ENCODE results near the gene CSNK2A2. TPM values are rescaled to one million over a fixed set of nuclear protein-coding genes. Genes with fewer than 3 reads are reported as not detected.

Gene CSNK2A2
- total and polyA plus RNA-seq, 10 of the 15 experiments (the other 5 are each of a cell fraction or from before 2014, with no cell fraction given): 17.4 to 79.1 (median 29.4) TPM

DNA sequence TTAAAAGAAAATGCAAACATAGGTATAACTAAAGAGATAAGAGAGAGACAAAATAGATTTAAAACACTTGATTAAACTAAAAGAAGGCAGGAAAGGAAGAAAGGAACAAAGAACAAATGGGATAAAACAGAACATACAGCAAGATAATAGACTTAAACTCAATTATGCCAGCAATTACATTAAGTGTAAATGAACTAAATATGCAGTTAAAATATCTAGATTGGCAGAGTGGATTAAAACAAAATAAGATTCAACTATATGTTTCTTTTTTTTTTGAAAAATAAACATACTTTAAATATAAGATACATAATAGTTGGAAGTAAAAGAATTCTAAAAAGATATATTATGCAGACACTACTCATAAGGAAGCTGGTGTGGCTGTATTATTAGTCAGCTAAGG, 59.1 kb downstream of the CSNK2A2 start:
- Histone ChIP-seq H3K36me3 (ENCODE audit: control insufficient read depth in 2 of 2, insufficient read depth in 2 of 2, low read length in 1 of 2) (no peaks in the 10 kb centered on the region), H3K9me3 (replicated peaks; ENCODE audit: control insufficient read depth, insufficient read depth, low read length) (no peaks in the 10 kb centered on the region; the same call in 1 of the 3 replicates), H3K27ac (ENCODE audit: control insufficient read depth, insufficient read depth) (no peak overlapping the region), H3K4me3 (no peak overlapping the region), H3K9ac (ENCODE audit: control insufficient read depth, insufficient read depth, low read length) (no peak overlapping the region), H3K4me1 (ENCODE audit: control insufficient read depth, insufficient read depth, low read length) (no peaks in the 10 kb centered on the region), H4K20me1 (ENCODE audit: control insufficient read depth, insufficient read depth) (no peaks in the 10 kb centered on the region), H3K27me3 (replicated peaks in 1 of 2; ENCODE audit: control insufficient read depth in 2 of 2, insufficient read depth in 2 of 2, low read length in 1 of 2) (no peaks in the 10 kb centered on the region), H3K4me2 (ENCODE audit: control insufficient read depth, insufficient read depth) (no peak overlapping the region), H2AFZ (ENCODE audit: control insufficient read depth, low read depth, low read length) (no peak overlapping the region), H3K79me2 (ENCODE audit: control insufficient read depth, insufficient read depth, low read length) (no peaks in the 10 kb centered on the region)
- intact Hi-C loops (cut with micrococcal nuclease; ENCODE audit: unreplicated experiment): no loop called here
- CTCF ChIA-PET: no interaction called here
- POLR2A ChIA-PET: no interaction called here
- BruUV-seq (replicated peaks): no TSS peak
- SMC1A ChIA-PET (ENCODE audit: uncharacterized antibody, unreplicated experiment): no interaction called here
- ATAC-seq: no peak
- FAIRE-seq: no peak
- in situ Hi-C loops (cut with MboI): no loop called here
- DNase-seq (ENCODE audit: low read depth, low spot score): no peak
- no peak for TF ChIP-seq SIN3A (IDR thresholded peaks at IDR 0.05; ENCODE audit: low read depth, low read length)
- TF ChIP-seq FOS (IDR thresholded peaks at IDR 0.05; ENCODE audit: borderline replicate concordance, extremely low read depth, insufficient read length): no peak
- TF ChIP-seq DPF2 (IDR thresholded peaks at IDR 0.05): no peak
- no peak for TF ChIP-seq PAX8 (IDR thresholded peaks at IDR 0.05)
- TF ChIP-seq, protein P1, sequence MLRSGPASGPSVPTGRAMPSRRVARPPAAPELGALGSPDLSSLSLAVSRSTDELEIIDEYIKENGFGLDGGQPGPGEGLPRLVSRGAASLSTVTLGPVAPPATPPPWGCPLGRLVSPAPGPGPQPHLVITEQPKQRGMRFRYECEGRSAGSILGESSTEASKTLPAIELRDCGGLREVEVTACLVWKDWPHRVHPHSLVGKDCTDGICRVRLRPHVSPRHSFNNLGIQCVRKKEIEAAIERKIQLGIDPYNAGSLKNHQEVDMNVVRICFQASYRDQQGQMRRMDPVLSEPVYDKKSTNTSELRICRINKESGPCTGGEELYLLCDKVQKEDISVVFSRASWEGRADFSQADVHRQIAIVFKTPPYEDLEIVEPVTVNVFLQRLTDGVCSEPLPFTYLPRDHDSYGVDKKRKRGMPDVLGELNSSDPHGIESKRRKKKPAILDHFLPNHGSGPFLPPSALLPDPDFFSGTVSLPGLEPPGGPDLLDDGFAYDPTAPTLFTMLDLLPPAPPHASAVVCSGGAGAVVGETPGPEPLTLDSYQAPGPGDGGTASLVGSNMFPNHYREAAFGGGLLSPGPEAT (IDR thresholded peaks at IDR 0.05; ENCODE audit: low read depth): no peak
- TF ChIP-seq, protein P2, sequence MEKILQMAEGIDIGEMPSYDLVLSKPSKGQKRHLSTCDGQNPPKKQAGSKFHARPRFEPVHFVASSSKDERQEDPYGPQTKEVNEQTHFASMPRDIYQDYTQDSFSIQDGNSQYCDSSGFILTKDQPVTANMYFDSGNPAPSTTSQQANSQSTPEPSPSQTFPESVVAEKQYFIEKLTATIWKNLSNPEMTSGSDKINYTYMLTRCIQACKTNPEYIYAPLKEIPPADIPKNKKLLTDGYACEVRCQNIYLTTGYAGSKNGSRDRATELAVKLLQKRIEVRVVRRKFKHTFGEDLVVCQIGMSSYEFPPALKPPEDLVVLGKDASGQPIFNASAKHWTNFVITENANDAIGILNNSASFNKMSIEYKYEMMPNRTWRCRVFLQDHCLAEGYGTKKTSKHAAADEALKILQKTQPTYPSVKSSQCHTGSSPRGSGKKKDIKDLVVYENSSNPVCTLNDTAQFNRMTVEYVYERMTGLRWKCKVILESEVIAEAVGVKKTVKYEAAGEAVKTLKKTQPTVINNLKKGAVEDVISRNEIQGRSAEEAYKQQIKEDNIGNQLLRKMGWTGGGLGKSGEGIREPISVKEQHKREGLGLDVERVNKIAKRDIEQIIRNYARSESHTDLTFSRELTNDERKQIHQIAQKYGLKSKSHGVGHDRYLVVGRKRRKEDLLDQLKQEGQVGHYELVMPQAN (conservative IDR thresholded peaks at IDR 0.05): no peak
- no peak for TF ChIP-seq YY1 (IDR thresholded peaks at IDR 0.05; ENCODE audit: low read depth, low read length)
- TF ChIP-seq, protein P3, sequence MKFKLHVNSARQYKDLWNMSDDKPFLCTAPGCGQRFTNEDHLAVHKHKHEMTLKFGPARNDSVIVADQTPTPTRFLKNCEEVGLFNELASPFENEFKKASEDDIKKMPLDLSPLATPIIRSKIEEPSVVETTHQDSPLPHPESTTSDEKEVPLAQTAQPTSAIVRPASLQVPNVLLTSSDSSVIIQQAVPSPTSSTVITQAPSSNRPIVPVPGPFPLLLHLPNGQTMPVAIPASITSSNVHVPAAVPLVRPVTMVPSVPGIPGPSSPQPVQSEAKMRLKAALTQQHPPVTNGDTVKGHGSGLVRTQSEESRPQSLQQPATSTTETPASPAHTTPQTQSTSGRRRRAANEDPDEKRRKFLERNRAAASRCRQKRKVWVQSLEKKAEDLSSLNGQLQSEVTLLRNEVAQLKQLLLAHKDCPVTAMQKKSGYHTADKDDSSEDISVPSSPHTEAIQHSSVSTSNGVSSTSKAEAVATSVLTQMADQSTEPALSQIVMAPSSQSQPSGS (IDR thresholded peaks at IDR 0.05; ENCODE audit: low read length): no peak
- TF ChIP-seq KDM1A (IDR thresholded peaks at IDR 0.05; ENCODE audit: borderline replicate concordance): no peak
- TF ChIP-seq ZZZ3 (IDR thresholded peaks at IDR 0.05; ENCODE audit: control insufficient read depth, insufficient read length, low read depth): no peak
- no peak for TF ChIP-seq RCOR1 (conservative IDR thresholded peaks at IDR 0.05; ENCODE audit: low read depth, low read length)
- RAD21 ChIA-PET (ENCODE audit: unreplicated experiment): no interaction called here

Data from GM12878 (cell line).